Measurements from ENCODE around the gene SEC23A.
"Not testable (repeated sequence)": the region's sequence is repeated elsewhere in the genome, so short reads cannot be mapped to it uniquely, and the experiment has no call there.

SEC23A gene

DNA sequence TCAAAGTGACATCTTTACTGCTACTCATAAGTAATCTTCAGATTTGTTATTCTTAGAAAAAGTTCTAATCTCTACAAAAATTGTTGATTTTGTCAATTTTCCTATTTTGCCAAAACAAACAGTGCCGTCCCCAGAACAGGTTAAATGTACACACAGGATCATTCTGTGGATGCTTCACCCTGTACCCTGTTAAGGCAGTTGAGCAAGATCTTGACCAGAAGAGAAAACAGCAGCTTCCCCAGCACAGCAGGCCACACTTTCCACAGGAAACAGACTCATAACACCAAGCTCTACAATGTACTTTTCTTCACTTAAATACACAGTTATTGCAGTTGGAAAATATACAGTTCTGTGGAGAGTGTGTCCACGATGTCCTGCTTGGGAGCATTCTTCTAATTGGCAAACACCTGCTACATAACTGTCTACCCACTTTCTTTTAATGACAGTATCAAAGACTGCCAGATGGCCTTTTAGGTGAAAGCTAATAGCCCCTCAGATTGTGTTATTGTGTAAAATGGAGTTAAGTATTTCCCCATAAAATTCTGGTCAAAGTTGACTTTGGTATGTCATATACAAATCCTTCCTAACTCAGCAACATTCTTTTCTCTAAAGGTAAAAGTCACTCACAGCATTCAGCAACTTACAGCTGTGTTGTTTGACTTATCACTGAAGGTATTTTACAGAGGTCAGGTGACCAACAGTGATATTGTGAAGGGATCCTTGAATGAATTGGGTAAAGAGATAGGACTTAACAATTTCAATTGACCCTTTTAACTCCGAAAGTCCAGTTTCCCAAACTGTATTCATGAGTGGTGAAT is 77.0 kb downstream of the SEC23A start:
- DNase-seq: no peak

DNA sequence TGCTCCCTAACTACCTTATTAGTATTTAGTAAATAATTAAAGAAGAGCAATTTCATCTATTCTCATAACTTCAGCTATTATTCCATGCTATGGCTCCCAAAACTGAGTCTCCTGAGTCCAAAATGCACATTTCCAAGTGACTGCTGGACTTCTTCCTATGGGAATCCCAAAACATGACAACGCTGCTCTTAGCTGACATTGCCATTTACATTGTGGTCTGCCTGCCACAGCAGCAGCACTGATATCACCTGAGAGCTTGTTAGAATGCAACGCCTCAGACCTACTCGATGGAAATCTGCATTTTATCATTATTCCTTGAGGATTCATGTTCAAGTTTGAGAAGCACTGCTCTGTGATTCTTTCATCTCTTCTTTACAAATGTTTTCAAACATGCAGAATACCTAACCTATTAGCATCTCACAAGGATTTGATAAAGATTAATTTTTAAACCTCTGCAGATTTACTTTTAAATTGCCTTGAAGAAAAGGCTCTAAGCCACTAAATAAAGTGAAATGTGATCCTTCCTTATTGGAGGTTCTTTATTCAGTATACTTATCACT is 77.7 kb downstream of the SEC23A start:
- DNase-seq: no peak

DNA sequence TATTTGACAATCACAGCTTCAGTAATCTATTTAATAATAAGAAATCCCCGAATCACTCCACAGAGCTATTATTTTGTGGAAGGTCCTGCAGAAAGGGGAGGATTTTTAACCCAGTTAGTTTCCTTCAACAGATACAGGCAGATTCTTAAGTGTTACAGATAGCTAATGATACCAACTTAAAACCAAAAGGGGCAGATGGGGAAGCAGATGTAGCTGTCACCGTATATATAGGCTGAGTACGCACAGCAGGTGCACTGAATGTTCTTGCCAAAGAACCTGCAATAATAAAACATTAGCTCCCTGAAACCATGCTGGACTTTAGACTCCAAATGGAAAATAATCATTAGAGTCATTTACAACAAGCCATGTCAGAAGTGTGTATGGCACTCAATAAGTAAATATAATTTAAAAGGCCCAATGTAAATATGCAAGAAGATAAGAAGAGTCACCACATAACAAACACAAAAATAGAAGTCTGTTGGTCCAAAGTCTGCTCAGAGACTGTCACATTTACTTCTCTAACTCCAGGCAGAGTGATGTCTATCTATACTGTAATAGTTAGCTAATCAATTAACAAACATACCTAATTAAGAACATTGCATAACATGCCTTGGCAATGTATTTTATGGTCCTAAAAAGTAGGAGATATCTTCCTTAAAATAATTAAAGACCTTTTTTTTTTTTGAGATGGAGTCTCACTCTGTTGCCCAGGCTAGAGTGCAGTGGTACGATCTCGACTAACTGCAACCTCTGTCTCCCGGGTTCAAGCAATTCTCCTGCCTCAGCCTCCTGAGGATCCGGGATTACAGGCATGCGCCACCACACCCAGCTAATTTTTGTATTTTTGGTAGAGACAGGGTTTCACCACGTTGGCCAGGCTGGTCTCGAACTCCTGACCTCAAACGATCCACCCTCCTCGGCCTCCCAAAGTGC is 78.8 kb downstream of the SEC23A start:
- no peak for DNase-seq

DNA sequence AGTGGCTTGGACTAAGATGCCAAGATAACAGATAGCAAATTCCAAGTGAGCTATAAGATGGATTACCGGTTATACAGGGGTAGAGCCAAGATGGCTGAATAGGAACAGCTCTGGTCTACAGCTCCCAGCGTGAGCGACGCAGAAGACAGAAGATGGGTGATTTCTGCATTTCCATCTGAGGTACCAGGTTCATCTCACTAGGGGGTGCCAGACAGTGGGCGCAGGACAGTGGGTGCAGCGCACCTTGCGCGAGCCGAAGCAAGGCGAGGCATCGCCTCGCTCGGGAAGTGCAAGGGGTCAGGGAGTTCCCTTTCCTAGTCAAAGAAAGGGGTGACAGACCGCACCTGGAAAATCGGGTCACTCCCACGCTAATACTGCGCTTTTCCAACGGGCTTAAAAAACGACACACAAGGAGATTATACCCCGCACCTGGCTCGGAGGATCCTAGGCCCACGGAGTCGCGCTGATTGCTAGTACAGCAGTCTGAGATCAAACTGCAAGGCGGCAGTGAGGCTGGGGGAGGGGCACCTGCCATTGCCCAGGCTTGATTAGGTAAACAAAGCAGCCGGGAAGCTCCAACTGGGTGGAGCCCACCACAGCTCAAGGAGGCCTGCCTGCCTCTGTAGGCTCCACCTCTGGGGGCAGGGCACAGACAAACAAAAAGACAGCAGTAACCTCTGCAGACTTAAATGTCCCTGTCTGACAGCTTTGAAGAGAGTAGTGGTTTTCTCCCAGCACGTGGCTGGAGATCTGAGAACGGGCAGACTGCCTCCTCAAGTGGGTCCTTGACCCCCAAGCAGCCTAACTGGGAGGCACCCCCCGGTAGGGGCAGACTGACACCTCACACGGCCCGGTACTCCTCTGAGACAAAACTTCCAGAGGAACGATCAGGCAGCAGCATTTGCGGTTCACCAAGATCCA is 85.7 kb downstream of the SEC23A start:
- DNase-seq: not testable (repeated sequence)

DNA sequence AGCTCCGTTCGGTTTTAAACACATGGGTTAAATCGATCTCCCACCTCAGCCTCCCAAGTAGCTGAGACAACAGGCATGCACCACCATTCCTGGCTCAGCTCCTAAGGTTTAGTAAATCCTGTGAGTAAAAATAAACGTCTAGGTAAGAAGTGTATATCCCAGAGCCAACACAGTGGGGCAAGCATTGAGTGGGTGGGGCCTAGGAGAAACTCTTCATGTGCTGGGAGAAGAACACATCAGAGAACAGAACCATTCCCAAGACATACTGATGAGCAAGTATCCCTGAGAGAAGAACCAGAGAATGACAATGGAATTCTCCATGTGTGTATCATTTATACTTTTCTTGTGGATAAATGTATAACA is 86.3 kb downstream of the SEC23A start:
- no peak for DNase-seq

DNA sequence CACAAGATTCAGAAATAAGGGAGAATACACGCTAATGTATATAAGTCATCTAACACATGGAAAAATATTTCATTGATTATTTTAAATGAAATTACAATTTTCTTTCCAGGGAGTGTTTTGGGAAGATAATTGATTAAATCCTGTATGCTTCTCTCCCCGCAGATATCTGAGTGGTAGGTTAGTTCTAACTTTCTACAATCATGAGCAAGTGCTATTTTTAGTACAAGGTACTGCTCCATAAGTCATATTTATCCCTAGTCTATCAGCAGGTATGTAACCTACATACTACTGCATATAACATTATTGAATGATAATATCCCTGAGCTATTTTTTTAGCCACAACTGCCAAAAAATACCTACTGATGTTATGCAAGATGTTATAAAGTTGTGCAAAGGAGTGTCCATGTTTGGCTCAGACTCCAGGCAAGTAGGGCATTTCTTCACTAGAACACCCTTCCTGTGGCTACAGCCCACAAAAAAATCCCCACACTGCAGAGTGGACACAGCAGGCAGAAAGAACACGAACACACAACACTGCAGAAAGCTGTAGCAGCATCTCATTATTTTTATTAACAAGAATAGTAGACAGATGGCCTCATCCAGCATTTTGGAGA is 87.0 kb downstream of the SEC23A start:
- DNase-seq: no peak

DNA sequence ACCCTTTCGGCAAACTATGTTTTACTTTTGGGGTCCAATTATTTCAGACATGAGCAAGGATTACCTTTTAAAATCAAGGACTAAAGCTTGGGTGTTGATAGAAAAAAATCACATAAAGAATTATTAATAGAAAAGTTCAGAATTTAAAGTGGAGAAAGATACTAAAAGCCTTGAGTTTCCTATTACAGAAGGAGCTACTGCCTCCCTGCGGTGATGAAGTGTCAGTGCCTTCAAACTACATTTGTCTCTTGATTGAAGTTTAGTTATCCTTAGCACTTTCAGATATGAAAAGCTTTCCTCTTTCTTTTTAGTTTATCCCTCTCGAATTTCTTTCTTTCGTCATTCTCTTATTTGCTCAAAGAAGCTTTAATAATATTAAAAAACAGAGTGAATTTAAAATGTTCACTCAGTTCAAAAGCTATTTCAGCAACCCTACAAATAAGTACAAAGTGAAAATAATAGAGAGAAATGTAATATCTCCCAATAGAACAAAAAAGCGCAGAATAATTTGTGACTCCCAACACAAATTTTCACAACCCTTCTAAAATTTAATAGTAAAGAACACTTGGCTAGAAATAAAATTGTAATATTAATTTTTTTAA is 87.6 kb downstream of the SEC23A start:
- DNase-seq: no peak

DNA sequence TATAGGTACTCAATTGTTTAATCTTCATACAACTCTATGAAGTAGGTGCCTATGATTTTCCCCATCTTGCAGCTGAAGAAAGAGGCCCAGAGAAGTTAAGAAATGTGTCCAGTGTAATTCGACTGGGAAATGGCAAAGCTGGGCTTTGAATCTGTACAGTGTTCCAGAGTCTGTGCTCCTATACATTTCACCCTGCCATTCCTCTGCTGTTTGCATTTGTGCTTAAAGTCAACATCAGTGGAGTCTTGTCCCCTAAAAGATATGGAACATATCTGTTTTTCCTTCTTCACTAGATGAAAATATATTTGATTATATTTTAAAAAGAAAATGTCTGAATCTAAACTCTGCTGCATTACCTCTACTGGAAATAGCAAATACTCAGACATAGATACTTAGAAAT is 88.6 kb downstream of the SEC23A start:
- DNase-seq: no peak

DNA sequence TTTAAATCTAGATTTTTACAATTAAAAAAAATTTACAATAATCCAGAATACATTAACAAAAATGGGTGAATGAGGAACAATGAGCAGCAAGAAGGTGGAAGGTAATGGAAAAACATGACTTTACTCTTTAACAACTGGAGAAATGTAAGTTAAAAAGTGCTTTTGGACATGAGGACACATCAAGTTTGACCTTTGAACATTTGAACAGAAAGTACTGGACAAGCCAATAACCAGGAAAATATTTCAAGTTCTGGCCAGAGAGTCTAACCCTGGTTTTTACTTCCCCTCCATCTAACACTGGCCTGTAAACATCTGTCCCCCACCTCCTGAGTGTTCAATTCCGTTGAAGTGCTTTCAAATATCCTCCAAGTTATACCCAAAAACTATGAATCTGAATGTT is 94.1 kb downstream of the SEC23A start:
- DNase-seq: not testable (repeated sequence)

DNA sequence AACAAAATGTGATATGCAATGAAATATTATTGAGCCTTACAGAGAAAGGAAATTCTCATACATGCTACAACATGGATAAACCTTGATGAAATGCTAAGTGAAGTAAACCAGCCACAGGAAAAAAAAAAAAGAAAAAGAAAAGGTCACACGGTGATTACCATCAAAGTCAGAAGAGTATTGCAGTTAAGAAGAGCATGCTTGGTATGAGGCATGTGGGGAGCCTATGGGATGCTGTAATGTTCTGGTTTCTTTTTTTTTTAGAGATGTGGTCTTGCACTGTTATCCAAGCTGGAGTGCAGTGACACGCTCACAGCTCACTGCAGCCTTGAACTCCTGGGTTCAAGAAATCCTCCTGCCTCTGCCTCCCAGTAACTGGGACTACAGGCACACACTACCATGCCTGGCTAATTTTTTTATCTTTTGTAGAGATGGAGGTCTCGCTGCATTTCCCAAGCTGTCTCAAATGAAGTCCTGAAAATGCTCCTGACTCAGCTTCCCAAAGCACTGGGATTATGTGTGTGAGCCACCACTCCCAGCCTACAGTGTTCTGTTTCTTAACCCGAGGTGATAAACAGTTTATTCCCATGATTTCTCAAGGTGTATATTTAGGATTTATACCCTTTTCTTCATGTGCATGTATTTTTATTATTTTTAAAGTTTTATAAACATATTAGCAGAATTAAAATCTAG is 96.2 kb downstream of the SEC23A start:
- no peak for DNase-seq

DNA sequence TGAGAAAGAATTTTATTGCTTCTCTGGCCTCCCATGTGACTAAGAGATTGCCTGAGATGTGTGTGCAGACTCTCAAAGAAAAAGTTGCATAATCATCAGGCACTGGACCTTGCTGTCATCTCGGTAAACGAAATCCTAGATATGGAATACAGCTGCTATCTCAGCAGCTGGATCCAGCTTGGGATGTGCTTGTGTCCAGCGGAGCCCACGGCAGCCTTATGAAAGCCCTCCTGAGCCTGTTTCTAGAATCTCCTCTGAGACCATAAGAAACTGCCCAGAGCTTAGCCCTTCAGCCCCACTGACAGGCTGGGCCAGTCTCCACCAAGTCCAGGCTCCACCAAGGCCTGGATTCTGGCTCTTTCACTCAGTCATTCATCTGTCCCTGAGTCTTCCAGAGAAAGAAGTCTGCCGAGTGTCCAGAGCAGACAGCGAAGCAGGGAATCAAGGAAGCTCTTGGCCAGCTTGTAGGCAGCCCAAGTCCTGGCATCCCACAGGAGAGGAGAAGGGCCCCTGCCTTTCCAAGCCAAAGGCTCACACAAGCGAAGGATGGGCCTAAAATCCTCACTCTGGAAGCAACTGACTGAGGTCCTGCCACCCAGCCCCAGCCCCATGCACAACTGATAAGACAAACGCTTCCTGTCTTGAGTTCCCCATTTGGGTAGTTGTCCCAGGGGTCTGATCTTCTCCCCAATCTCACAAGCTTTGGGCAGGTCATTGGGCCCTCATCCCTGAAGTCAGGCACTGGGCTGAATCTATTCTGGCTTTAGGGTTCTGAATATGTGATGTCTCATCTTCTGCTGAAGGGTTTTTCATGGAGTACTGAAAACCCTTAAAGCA is 97.8 kb downstream of the SEC23A start:
- no peak for DNase-seq

DNA sequence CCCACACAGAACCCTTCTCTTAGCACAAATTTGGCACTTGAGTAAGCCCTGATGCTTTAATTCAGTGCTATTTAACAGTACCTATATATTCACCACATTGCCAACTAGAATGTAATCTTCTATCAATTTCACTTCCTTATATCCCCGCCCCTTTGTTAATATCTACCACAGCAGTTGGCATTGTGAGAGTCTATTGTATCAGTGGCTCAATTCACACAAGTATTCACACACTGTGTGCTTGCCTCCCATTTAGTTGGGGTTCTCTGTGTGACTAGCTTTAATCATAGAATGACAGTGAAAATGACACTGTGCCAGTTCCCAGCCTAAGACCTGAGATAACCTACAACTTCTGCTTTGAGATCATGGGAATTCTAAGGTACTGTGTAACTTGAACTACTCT is 103.1 kb downstream of the SEC23A start:
- no peak for DNase-seq

DNA sequence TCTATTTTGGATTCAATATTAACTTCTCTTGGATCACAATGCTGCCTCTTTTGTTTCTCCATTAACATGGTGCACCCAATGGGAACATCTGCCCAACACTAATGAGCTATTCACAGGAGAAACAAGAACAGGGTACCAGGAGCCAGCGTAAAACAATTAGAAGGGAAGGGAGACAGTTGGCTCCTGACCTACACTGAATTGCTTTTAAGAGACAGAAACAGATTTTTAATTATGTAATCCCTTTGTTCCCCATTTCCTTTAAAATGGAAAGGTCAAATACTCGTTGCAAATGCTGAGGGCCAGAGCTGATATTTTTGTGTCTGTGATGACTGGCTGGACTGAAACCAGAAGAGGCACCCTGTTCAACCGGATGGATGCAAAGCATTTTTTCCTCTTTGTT is 108.3 kb downstream of the SEC23A start:
- DNase-seq: no peak

DNA sequence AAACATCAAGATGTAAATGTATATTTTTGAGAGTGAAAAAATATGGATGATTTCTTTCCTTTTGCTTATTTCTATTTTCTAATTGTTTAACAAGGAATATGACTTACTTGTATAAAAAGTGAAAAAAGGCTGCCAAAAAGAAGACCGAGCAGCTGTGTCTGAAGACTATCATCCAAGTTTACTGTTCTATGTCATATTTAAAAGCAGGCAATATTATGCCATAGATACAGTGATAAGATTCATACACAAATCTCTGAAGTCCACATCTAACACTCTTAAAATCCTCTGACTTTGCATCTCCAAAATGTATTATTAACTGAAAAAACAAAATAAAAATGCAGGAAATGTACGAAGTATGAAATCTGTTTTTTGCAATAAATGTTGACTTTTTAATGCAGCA is 109.1 kb downstream of the SEC23A start:
- DNase-seq: no peak

DNA sequence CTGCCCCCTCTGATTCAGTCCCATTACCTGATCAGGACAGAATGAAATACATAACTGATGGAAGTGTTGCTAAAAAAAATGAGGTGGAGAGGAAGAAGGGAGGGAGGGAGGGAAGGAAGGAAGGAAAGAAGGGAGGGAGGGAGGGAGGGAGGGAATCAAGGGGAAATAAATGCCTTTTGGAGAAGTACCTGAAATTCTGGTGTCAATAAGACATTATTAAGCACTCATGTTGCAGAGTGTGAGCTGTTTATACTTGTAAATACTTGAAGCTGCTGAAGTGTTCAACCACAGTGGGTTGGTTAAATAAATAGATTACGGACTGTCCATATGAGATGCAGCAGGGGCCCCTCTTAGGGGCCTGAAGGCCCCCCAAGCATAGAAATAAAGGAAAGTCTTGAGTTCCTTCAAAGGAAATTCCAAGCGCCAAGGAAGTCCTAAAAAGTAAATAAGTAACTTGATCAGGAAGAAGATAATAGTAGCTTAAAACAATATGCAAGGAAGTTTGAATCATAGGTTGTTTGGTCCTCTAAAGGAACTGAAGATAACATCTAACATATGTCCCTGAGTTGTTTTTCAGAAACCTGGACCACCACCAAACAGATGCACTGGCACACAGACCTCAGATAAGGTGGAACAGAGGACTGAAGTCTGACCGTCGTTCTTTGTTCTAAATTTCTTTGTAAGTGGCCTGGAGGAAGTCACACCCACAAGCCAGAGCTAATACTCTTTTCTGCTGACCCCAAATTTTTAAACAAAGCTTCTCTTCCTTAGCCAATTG is 110.8 kb downstream of the SEC23A start:
- no peak for DNase-seq

DNA sequence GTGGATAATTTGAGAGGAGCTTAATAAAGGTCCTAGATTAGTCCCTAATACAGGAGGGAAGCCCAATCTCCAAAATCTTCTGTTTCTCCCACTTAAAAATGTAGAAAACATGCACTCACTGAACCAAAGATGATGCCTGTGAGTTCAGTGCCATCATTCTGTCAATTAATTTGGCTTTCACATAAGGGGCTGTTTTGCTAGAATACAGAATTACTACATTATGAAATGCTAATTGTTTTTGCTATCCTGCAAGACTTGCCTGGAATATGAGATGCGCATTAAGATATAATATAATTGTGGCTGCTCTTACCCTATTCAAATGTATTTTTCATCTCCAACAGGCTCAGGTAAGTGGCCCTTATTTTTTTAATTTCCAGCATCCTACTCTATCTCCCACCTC is 111.7 kb downstream of the SEC23A start:
- no peak for DNase-seq

DNA sequence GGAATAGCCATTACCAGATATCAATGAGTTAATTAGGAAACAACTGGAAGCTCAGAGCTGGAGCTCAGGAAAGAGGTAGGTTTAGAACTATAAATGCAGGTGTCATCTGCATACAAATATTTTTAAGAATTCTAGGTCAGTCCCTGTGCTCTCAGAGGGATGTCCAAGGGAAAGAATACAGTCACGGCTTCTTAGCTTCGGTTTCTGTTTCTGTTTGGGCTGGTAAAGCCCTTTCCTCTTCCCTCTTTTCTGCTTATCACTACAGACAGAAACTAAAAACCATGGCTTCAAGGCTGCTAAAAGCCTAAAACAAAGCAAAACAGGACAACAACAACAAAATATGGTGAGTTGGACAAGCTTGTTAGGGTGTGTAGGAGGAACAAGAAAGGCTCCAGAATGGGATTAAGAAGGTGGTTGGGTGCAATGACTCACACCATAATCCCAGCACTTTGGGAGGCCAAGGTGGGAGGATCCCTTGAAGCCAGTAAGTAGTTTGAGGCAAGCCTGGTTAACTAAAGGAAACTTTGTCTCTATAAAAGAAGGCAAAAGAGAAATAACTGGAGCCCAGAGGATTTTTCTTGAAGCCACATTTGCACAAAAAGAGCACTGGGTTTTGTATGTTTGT is 113.0 kb downstream of the SEC23A start:
- no peak for DNase-seq

DNA sequence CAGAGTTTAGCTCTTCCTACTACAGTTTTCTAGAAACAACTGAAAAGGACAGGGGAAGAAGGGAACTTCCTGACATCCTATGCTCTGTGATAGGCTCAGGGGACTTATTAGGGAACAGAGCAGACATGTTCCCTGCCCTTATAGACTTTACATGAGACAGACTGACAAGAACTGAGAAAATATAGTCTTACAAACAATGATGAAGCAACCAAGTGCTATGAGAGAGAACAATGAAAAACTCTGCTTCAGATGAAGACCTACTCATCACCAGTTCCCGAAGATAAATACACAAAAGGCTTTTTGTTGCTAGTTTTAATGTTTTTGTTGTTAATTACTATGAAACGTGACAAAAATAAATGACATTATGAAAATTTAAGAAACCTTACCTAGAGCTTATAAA is 115.3 kb downstream of the SEC23A start:
- no peak for DNase-seq

DNA sequence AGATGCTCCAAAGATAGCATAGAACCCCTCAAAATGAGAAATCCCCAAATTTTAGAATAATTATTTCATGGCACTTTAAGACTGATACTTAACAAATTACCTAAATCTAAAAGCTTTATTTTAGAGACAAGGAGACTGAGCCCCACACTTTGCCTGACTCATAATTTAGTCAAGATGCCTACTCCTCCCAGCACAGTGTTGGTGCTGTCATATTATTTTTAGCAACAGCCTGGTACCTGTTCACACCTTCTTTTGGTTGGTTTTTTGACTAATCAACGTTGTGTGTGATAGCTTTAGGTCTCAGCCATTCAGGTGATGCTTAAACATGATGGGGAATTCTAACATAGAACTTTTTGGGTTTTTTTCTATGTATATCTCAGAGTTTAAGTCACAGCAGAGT is 120.2 kb downstream of the SEC23A start:
- DNase-seq: no peak

All from activated CD8-positive, alpha-beta memory T cell treated with anti-CD3 and anti-CD28 coated beads, Interleukin-2, amount 50 U/mL, for 48 hours (primary cell).